ENCODE measurements around the gene KCTD1.
"Not testable (repeated sequence)": the region's sequence is repeated elsewhere in the genome, so short reads cannot be mapped to it uniquely, and the experiment has no call there.

DNA sequence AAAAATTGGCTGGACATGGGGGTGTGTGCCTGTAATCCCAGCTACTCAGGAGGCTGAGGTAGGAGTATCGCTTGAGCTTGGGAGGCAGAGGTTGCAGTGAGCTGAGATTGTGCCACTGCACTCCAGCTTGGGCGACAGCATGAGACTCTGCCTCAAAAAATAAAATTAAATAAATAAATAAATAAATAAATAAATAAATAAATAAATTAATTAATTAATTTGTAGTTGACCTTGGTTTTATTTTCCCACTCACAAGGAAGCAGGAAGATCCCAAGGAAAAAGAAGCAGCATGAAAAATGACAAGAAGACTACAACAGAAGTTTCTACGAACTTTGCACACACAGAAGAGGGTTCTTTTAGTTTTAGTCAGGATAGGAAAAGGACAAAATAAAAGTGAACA is 110.7 kb downstream of the KCTD1 start:
- not testable (repeated sequence) for TF ChIP-seq EZH2 (IDR thresholded peaks at IDR 0.05; ENCODE audit: borderline replicate concordance)
- TF ChIP-seq, protein P1, sequence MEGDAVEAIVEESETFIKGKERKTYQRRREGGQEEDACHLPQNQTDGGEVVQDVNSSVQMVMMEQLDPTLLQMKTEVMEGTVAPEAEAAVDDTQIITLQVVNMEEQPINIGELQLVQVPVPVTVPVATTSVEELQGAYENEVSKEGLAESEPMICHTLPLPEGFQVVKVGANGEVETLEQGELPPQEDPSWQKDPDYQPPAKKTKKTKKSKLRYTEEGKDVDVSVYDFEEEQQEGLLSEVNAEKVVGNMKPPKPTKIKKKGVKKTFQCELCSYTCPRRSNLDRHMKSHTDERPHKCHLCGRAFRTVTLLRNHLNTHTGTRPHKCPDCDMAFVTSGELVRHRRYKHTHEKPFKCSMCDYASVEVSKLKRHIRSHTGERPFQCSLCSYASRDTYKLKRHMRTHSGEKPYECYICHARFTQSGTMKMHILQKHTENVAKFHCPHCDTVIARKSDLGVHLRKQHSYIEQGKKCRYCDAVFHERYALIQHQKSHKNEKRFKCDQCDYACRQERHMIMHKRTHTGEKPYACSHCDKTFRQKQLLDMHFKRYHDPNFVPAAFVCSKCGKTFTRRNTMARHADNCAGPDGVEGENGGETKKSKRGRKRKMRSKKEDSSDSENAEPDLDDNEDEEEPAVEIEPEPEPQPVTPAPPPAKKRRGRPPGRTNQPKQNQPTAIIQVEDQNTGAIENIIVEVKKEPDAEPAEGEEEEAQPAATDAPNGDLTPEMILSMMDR (IDR thresholded peaks at IDR 0.05; ENCODE audit: poor library complexity) = not testable (repeated sequence)
